Endothelial cell (in vitro differentiated cells): Measurements from ENCODE around the gene SH3RF3. TPM values are rescaled to one million over a fixed set of nuclear protein-coding genes. Genes with fewer than 3 reads are reported as not detected.

ENCODE experiments used
- DNase-seq: peaks from one replicate; pipeline ENCODE4 v3.0.0; 2021; ENCODE audit warnings: low spot score
- H3K27ac Mint-ChIP-seq: one replicate; pipeline ENCODE4 v1.8.0; 2021; ENCODE audit warnings: mixed read lengths, inconsistent platforms; ENCODE audit not compliant: unreplicated experiment
- H3K27me3 Mint-ChIP-seq: one replicate; pipeline ENCODE4 v1.8.0; 2021; ENCODE audit warnings: mild to moderate bottlenecking, moderate library complexity, mixed read lengths, inconsistent platforms; ENCODE audit not compliant: unreplicated experiment
- H3K36me3 Mint-ChIP-seq: one replicate; pipeline ENCODE4 v1.8.0; 2021; ENCODE audit warnings: mild to moderate bottlenecking, low read depth, mixed read lengths, inconsistent platforms; ENCODE audit not compliant: unreplicated experiment
- H3K4me1 Mint-ChIP-seq: one replicate; pipeline ENCODE4 v1.8.0; 2021; ENCODE audit warnings: mild to moderate bottlenecking, mixed read lengths, inconsistent platforms; ENCODE audit not compliant: unreplicated experiment
- H3K4me3 Mint-ChIP-seq: one replicate; pipeline ENCODE4 v1.8.0; 2021; ENCODE audit warnings: mild to moderate bottlenecking, mixed read lengths, inconsistent platforms; ENCODE audit not compliant: unreplicated experiment
- H3K9me3 Mint-ChIP-seq: one replicate; pipeline ENCODE4 v1.8.0; 2021; ENCODE audit warnings: mixed read lengths, inconsistent platforms; ENCODE audit not compliant: unreplicated experiment
- CTCF ChIP-seq: fragments of 200-600 bp; sonication (generic); IDR thresholded peaks from one replicate; pipeline ENCODE4 v1.5.0; 2021; ENCODE audit warnings: antibody characterized with exemption; ENCODE audit not compliant: unreplicated experiment
- total RNA-seq: library from RNA; stranded (reverse); fragmentation: NEBNext Ultra II Directional; extraction: Animal tissue kit (Norgen Biotek cat#: 25700); gene quantifications from one replicate; pipeline ENCODE4 v1.2.1, GENCODE V29; 2021; ENCODE audit not compliant: unreplicated experiment

SH3RF3 gene
- total RNA-seq, 1 donor from 2014 or later: 12.8 TPM

- H3K4me1 Mint-ChIP-seq: peaks cover 13% of the 10 kb centered on the region
- no peak for TF ChIP-seq CTCF
- H3K27me3 Mint-ChIP-seq: no peaks in the 10 kb centered on the region
- H3K36me3 Mint-ChIP-seq: no peaks in the 10 kb centered on the region
- no peak for DNase-seq
- no peak overlapping the region for H3K27ac Mint-ChIP-seq
- no peaks in the 10 kb centered on the region for H3K9me3 Mint-ChIP-seq
- no peak overlapping the region for H3K4me3 Mint-ChIP-seq
Observed at GRCh38 chr2:109166811-109167210, 37.8 kb downstream of the SH3RF3 start.

GRCh38 chr2:109168086-109168485 lies 39.1 kb downstream of the SH3RF3 start:
- Mint-ChIP-seq H3K9me3 (no peaks in the 10 kb centered on the region), H3K4me1 (peaks cover 24% of the 10 kb centered on the region), H3K27ac (no peak overlapping the region), H3K27me3 (no peaks in the 10 kb centered on the region), H3K4me3 (no peak overlapping the region), H3K36me3 (no peaks in the 10 kb centered on the region)
- no peak for DNase-seq
- TF ChIP-seq CTCF: no peak

- Mint-ChIP-seq H3K4me3 (no peak overlapping the region), H3K36me3 (no peaks in the 10 kb centered on the region), H3K27me3 (no peaks in the 10 kb centered on the region), H3K4me1 (peaks cover 30% of the 10 kb centered on the region), H3K9me3 (no peaks in the 10 kb centered on the region), H3K27ac (no peak overlapping the region)
- no peak for DNase-seq
- TF ChIP-seq CTCF: no peak
Observed at GRCh38 chr2:109168716-109169115, 39.7 kb downstream of the SH3RF3 start.

- Mint-ChIP-seq H3K27ac (no peak overlapping the region), H3K27me3 (peaks cover 5% of the 10 kb centered on the region), H3K9me3 (no peaks in the 10 kb centered on the region), H3K36me3 (peaks cover 4% of the 10 kb centered on the region), H3K4me3 (no peak overlapping the region), H3K4me1 (peaks cover 30% of the 10 kb centered on the region)
- no peak for TF ChIP-seq CTCF
- no peak for DNase-seq
Observed at GRCh38 chr2:109170645-109171044, 41.6 kb downstream of the SH3RF3 start.

- peak; percentile 28 for DNase-seq
- H3K27ac Mint-ChIP-seq: peak overlapping the region; percentile 5
- TF ChIP-seq CTCF: no peak
- H3K36me3 Mint-ChIP-seq: peaks cover 4% of the 10 kb centered on the region
- peaks cover 5% of the 10 kb centered on the region for H3K27me3 Mint-ChIP-seq
- H3K9me3 Mint-ChIP-seq: no peaks in the 10 kb centered on the region
- H3K4me3 Mint-ChIP-seq: no peak overlapping the region
- H3K4me1 Mint-ChIP-seq: peaks cover 32% of the 10 kb centered on the region
Observed at GRCh38 chr2:109171444-109172334, 42.7 kb downstream of the SH3RF3 start.
